ENCODE data around the gene NCAM1.

The NCAM1 gene

DNA sequence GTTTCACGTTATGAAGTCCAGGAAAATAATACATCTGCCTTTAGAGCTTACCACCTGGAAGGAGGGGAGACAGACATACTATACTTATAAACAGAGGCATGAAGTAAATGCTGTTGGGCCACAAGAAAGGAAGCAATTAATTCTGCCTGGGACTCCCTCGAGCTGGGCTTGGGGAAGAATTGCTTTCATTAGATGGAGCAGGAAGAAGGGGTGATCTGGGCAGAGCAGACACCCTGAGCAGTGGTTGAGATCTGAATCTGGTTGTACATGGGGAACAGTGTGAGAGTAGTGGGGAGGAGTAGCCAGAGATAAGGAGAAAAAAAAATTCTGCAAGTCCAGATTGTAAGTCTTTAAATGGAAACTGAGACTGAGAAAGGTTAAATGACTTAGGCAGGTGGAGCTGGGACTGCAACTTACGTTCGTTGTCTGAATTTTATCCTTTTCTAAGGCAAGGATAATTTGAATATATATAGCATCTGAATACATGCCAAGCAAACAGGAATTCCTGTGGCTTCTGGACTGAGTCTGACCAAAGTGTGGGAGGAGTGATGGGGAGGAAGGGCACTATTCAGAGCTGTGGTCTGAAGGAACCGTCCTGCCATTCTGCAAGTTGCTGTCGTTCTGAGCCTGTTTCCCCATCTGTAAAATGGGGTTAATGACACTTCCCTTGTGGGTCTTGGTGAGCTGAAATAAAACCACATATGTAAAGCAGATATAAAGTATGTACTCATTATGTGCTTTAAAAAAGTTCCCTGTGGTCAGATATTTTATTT, 7.9 kb downstream of the NCAM1 start:
- DNase-seq (ENCODE audit: low read depth): no peak

DNA sequence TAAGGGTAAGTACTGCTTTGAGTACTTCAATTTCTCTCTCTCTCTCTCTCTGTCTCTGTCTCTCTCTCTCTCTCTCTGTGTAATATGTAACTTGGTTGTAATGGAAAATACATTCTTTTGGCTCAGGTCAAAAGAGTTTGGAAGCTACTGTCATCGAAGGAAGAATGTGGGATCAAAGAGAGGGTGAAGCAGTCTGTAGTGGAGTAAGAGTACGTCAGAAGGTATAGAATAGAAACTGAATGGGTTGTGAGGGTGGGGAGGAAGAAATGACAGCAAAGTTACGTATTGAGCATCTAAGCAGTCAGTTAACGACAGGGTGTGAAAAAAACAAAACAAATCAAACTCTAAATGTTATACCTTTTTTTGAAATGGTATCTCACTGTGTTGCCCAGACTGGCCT, 10.0 kb downstream of the NCAM1 start:
- no peak for DNase-seq (ENCODE audit: low read depth)

DNA sequence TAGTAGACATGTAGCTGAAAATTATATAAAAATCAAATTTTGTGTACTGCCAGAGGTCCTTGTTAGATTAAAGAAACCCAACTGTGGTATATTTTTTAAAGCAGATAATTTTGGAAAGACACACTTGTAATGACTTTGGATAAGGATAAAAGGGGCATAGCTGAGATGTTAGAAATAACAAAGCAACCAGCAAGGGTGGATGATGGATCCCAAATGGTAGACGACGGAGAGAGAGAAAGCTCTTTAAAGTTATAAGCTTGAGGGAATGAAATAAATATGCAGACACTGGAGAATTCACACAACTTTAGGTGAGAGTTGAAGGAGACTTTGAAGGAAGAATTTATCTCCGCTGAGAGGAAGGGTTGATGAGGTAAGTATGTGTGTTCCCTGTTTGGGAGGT, 10.6 kb downstream of the NCAM1 start:
- no peak for DNase-seq (ENCODE audit: low read depth)

DNA sequence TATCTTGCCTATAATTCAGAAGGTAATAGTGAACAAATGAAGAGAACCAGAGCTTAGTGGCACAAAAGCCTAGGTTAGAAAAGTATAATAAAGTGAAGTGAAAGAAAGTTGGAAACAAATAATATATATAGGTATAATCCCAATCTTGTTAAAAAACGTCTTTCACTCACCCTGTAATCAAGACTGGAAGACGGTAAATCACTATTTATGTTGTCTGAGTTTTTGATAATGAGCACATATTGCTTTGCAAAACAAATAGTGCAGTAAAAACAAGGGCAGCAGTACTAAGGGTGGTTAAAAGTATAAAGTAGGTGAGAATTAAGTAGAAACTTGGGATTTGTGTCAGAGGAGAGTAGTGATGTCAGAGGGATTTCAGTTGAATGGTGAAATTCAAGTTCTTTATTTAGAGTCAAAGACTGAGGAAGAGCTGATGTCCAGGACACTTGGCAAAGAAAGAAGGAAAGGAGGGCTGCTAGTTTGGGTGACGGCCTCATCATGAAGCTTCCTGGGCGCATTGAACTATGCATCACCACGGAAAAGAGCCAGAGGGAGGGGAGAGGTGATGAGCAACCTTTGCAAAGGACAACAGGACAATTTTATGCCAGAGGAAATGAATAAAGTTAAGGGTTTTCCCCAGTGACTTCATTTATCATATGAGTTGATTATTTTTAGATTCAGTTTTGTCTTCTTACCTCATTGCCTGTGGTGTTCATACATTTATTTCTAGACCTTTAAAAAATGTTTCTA, 11.4 kb downstream of the NCAM1 start:
- no peak for DNase-seq (ENCODE audit: low read depth)

DNA sequence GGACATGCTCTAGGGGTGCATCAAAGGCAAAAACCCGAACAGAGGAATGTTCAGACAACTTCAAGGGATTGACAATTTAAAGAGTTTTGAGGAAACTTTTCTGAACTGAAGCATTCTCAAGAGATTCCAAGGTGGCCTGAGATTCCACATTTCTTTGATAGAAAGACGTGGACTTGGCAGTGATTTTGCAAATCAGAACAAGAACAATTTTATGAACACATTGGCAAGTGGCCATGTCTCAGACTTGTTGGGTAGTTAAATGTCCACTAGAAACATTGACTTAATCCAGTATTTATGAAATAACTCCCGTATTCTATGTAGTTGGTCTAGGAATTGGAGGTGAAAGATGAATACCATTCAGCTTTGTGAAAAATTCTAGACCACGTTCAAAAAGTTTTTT, 13.8 kb downstream of the NCAM1 start:
- no peak for DNase-seq (ENCODE audit: low read depth)

DNA sequence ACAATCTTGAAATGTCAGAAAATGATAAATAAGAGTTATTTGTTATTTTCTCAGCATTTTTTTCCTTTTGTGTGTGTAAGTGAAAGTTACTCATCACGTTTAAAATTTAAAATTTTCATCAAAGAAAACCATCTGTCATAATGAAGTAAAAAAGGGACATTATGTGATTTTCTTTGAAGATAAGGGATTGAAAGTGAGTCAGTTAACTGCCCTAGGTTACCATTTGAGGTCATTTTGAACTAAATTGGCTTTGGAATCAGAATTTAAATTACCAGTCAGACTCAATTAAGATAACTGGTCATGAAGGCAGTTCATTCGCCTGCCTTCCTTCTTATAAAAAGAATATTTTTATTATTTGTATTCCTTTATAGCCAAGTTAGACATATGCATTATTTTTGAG, 14.3 kb downstream of the NCAM1 start:
- no peak for DNase-seq (ENCODE audit: low read depth)

DNA sequence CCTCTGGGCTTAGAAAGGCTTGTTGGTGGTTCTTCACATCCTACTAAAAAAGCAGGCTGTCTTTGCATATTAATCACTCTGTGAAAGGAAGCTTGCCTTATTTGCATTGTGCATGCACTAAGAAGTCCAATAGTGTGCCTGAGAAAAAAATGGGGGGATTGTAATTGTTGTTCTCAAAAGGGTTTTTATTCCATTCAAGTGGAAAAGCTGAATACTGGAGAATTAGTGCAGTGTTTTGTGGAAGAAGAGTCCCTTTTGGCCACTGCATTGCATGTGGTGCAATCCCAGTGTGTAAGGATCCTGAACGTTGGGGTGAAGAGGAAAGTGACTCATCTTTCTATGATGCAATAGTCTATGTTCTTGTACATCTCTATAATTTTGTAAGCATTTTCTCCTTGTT, 16.5 kb downstream of the NCAM1 start:
- DNase-seq (ENCODE audit: low read depth): no peak

DNA sequence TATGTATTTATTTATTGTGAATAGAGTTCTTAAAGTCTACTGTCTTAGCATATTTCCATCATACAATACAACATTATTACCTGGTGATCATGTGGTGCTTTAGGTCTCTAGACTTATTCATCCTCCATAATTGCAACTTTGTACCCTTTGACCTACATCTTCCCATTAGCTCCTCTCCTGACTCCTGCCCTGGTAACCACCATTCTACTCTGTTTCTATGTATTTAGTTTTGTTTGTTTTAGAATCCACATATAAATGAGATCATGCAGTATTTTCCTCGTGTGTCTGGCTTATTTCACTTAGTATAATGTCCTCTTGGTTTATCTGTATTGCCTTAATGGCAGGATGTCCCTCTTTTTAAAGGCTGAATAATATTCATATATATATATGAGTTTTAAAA, 22.7 kb downstream of the NCAM1 start:
- DNase-seq (ENCODE audit: low read depth): no peak

DNA sequence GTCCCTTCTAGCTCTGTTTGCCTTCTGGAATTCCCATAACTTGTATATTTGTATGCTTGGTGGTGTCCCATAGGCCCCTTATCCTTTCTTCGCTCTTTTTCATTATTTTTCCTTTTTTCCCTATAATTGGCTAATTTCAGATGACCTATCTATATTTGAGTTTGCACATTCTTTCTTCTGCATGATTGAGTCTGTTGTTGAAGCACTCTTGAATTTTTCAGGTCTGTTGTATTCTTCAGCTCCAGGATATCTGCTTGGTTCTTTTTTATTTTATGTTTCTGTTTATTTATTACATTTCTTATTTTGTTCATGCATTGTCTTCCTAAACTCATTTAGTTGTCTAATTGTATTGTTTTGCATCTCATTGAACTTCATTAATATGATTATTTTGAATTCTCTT, 28.0 kb downstream of the NCAM1 start:
- no peak for DNase-seq (ENCODE audit: low read depth)

DNA sequence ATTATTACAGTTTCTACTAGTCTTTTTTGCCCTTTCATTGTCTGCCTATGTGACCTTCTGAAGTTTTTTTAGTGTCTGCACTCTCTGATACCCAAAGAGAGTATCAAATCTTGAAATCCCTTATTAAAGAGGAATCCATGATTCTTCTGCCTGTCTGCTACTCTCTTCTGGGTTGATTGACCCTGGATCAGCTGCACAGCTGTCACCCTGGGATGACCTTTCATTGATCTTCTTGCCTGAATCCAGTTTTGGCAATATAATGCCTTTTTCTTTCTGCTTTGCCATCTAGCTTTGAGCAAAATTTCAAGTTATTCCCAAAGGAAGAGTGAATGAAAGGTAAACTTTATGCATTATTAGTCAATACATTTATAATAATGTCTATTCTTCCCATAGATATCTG, 32.6 kb downstream of the NCAM1 start:
- no peak for DNase-seq (ENCODE audit: low read depth)

DNA sequence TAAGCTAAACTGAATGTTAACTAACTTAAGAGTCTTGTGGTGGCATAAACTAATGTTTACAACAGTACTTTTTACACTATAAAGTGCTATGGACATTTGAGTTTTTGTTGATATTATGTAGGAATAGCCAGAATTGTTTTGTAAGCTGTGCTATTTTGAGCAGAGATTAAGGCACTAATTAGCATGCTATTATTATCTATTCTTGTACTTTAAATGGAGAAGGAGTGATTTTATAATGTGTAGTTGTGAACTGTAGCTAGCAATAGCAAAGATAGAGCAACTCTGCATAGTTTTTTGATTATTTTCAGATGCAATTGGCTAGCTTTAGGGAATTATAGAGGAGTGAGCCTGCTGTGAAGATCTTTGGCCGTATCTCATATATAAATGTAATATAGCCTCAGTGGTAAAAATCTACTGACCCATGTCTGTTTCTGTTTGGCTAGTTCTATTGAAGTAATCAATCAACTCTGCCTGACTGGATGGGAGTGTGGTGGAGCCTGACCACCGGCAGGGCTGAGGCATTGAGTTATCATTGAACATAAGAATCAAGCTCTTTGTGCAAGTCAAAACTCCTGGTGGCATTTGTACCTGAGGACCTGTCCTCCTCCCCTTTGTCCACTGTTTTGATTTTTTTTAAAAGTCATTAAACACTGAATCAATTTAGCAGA, 34.3 kb downstream of the NCAM1 start:
- DNase-seq (ENCODE audit: low read depth): no peak

DNA sequence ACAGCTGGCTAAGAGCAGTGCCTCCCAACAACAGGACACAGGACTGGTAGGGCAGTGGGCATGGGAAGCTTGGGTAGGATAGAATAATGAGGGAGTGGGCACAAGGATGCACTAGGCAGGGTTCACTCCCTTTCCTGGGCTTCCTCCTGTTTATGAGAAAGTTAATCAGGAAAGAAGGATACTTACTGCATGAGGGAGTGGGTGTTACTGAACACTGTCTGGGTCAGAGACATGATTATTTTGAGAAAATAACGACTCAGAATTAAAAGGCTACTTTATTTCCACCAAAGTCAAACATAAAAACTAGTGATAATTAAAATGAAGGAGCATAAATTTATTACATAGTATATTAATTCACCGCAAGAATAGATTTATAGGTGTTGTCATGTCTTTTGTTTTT, 35.8 kb downstream of the NCAM1 start:
- DNase-seq (ENCODE audit: low read depth): no peak

DNA sequence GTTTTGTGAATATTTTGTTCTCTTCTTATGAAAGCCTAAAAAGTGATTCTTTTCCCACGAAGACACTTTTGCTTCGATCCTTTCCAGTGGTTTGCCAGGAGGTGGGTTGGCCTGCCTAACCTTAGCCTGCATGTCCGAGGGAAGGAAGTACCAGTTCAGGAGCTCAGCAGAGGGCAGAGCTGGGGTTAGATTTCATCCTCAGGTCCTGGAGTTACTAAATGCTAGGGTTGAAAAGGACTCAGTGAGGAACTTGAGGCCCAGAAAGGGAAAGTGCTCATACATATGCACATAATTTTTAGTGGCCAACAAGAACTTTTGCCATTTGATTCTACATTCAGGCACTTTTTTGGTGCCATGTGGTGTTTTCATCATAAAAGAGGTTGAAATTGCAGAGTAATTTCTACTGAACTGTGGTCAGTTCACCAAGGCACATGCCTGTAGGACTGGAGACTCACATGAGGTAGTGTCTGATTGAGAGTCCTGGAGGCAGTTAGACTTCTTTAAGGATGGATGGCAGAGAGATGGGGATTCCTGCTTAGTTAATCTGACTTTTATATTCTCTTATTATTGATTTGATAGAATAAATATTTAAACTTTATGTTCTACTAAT, 36.7 kb downstream of the NCAM1 start:
- DNase-seq (ENCODE audit: low read depth): no peak

DNA sequence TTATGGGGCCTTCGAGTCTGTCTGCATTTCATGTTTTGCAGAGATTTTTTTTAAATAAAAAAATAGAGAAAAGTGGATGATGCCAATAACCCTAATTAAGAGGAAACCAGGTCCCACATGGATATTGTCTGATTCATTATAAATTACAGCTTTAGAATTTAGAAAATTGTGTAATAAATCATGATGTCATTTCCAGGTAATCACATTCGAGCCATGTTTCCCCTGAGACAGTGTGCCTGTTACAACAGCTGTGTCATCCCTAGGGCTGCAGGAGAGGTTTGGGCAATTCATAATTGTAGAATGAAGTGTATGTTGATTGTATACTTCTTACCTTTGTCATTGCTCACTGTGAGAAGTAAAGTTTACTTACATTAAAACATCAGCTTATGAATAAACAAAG, 38.3 kb downstream of the NCAM1 start:
- DNase-seq (ENCODE audit: low read depth): no peak

DNA sequence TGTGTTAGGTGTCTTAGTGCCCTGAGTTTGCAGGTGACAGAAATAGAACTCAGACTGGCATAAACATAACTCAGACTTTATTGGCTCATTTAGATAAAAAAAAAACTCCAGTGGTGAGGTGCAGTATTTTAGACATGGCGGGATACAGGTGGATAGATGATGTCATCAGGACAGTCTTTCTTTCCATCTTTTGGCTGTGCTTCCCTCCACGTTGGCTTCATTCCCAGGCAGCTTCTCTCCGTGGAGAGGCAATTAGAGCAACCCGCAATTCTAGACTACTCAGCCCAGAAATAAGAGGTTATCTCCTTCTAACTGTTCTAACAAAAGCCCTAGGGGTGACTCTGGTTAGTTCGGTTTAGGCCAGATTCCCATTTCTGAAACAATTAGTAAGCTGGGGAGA, 40.5 kb downstream of the NCAM1 start:
- no peak for DNase-seq (ENCODE audit: low read depth)

DNA sequence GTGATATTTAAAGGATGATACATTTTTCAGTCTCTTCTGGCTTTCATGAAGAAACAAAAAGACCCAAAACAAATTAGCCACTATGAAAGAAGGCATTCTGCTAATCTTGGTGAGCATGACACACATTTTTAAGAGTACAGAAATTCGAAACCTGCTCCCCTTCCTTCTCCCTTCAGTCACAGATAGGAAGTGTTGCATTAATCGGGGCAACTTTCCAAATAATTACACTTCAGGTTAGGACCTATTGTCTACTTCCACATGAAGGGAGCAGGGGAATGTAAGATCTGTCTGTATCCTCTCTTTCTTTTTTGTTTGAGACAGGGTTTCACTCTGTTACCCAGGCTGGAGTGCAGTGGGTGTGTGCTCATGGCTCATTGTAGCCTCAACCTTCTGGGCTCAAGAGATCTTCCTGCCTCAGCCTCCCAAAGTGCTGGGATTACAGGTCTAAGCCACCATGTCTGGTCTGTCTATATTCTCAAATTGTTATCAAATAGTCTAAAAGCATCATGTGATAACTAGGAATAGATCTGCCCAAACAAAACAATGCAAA, 45.8 kb downstream of the NCAM1 start:
- DNase-seq (ENCODE audit: low read depth): no peak

DNA sequence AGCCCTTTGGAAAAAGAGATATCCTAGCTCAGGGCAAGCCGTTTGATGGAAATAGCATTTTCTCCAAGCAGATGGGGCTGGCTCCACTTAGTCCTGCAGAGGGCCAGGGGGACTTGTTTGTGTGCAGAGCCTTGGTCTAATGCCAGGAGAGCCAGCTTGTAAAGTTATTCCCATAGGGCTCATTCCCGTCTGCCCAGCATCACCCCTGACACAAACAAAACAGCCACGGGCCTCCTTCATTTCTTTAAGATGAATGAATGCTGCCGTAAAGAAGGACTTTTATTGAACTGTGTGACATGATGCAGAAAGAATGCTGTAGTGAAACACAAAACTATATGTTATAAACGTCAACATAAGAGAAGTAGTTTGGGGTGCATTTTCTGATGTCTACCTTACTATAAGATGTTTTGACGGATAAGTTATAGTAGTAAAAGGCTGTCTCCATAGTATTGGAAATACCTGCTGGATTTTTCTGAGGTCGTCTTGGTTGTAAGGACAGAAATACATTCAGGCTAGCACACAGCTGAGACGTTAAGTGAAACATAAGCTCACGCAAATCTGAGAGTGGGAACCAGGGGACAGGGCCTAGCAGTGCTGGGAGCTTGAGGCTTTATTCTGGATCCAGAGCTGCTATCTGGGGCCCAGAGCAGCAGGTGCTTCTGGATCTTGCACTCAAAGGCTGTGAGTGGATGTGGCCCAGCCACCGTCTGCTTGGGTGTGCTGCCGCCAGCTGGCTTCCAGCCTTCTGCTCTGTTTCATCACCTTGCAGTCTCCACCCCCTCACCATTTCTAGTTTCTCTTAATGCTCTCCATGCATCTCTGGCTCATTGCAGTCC, 53.3 kb downstream of the NCAM1 start:
- no peak for DNase-seq (ENCODE audit: low read depth)

DNA sequence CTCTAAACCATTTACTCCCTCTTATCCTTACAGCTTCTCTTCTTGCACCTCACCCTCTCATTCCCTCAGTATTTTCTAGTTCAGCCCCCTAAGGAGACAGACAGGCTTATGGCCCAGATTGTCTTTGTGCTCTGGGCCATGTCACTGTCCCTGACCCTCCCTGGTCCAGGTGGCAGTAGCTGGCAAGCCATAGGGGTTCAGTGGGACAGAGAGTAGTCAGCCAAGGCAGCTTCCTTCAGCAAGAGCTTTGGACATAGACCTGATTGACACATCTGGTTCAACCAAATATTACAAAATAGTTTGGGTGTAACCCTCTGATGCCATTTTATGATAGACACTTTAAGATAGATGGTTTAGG, 53.9 kb downstream of the NCAM1 start:
- DNase-seq (ENCODE audit: low read depth): no peak

DNA sequence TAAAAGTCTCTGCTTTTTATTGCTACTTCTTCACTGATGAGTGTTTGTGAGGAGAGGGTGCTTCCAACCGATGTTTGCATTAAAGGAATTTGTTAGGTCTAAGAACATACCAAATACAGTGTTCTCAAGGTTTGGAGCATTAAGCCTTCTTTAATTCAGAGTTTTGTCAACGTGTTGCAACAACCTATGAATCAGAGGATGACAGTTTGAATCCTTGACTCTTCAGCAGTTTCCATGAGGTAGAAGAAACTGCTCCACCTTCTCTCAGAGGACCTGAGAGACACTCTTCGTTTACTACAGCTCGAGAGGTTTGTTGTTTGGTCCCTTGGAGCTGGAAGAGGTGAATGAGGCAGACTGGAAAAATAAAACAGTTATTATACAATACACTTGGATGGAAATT, 55.7 kb downstream of the NCAM1 start:
- DNase-seq (ENCODE audit: low read depth): no peak

DNA sequence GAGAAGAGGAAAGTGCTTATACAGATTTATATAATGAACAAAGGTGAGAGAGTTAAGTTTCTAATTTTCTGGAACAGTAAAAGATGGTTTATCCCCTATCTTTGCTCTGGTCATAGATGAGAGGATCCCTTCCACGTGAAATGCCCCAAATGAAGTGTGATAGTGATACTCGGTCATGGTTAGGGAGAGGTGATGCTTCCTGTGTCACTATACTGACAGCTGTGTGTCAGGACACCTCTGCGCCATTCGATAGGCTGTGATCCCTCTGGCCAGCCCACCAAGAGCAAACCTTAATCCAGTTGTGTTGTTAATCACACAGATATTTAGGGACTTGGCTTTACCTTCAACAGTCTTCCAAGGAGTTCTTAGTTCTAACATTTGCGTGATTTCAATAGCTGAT, 57.7 kb downstream of the NCAM1 start:
- no peak for DNase-seq (ENCODE audit: low read depth)

DNA sequence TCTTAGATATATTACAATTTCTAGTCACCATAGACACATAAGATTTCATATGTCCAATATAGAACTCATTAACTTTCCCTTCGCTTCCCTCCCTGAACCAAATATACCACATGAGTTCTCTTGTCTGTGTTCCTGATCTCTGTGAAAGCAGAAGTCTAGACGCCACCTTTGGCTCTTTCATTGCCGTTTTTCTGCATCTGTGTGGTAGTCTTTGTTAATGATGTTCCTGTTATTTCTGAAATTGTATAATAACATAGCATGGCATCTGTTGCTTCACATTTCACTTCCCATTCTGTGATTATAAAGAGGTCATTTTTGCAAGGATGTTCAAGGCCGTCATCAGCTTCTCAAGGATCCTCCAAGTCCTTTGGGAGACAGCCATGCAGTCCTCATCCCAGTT, 58.5 kb downstream of the NCAM1 start:
- DNase-seq (ENCODE audit: low read depth): no peak

DNA sequence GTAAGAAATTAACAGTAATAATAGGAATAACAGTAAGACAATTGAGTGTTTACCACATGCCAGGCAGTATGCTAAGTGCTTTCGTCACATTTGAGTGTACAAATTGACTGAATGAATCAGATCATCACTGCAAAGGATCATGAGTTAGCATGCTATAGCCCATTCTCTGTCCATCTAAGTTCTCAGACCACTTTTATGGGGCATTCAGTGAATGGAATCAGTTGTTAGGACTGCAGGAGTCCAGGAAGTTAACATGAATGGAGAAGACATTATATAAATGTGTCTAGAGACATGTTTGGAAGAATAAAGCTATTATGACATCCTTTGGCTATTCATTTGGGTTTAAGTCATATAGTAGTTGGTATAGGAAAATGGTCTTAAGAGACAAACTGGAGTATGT, 59.9 kb downstream of the NCAM1 start:
- DNase-seq (ENCODE audit: low read depth): no peak

All from stimulated activated CD8-positive, alpha-beta memory T cell treated with anti-CD3 and anti-CD28 coated beads, Interleukin-12 subunit alpha, Interleukin-12 subunit beta, amount 100 ng/mL, for 1 hour (primary cell).